Femur (tissue), 1 donor: ENCODE data around the gene C16orf89.
A peak's percentile ranks its signal among the peaks of the same experiment; 100 is the strongest.
"Not testable (repeated sequence)": the region's sequence is repeated elsewhere in the genome, so short reads cannot be mapped to it uniquely, and the experiment has no call there.

Experiments used
- DNase-seq: peaks from one replicate; pipeline ENCODE4 v3.0.0-alpha.2; 2017

C16orf89 gene

DNA sequence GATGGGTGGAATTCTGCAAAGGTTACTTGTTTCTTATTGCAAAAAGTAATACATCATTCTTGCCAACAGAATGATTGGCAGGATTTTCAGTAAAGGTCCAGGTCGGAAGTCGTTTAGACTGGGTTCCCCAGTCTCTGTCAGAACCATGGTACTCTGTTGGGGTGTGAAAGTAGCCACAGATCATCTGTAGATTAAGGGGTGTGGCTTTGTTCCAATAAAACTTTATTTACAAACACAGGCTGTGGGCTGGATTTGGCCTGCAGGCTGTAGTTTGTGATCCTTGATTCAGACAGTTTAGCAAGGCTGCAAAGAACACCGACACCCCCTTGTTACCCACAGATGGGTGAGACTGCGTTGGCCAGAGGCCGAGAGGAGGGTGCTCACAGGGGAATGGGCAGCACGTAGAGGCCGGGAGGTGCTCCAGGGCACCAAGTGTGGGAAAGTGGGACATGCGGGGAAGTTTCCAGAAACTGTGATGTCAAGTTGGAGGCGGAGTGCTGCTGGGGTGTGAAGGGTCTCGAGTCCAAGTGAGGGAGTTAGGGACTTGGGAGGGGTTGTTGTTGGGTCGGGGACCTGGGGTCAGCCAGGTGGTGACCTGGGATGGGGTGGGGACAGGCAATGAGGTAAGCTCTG is 18.5 kb upstream of the C16orf89 start:
- DNase-seq = not testable (repeated sequence)

DNA sequence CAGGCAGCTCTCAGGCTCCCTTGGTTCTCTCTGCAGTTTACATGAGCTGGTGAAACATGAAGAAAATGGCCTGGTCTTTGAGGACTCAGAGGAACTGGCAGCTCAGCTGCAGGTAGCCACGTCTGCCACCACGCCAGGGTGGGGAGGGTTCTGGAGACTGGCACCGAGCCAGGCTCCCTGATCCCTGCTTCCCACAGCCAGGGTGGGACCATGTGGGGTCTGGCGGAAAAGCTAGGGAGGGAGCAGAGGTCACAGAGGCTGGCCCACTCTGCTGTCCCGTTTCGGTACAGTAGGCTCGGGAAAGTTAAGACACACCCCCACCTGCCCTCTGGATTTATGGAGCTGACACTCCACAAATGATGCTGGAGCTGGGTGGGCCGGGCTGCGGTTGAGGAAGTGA is 17.9 kb upstream of the C16orf89 start:
- not testable (repeated sequence) for DNase-seq

DNA sequence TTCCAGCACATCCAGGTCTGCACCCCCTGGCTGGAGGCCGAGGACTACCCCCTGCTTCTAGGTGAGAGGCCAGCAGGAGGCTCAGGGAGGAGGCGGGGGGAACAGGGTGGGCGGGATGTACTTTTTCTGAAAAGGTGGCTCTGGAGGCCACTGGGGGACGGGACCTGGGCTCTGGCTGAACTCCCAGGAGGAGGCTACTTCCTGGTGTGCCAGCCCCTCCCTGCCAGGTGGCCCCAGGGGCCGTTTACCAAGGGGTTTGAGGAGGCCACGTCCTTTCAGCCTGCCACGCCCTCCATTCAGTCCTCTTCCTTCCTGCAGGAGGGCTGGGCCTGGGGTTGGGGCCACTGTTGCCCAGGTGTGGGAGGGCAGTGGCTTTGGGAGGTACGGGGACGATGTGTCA is 15.2 kb upstream of the C16orf89 start:
- not testable (repeated sequence) for DNase-seq

DNA sequence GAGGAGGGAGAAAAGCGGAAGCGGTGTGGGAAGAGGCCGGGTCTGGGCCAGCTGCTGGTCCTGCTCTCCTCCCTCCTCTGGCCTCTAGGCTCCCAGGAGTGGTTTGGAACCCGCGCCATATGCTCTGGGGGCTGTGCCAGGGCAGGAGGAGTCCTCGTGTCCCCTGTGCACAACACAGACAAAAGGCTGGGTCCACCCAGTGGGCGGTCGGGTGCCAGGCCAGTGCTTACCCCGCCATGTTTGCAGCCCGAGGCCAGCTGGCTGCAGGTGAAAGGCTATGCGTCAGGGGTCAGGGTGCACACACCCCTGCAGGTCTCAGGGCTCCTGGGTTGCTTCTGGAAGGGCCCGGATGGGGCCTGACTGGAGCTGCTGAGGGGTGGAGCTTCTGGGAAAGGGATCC is 14.7 kb upstream of the C16orf89 start:
- DNase-seq = not testable (repeated sequence)

GRCh38 chr16:5078626-5079025 is 12.9 kb upstream of the C16orf89 start:
- no peak for DNase-seq

- no peak for DNase-seq
Measured at GRCh38 chr16:5077304-5077703, 11.5 kb upstream of the C16orf89 start.

GRCh38 chr16:5075637-5076036 is 9.9 kb upstream of the C16orf89 start:
- no peak for DNase-seq

DNA sequence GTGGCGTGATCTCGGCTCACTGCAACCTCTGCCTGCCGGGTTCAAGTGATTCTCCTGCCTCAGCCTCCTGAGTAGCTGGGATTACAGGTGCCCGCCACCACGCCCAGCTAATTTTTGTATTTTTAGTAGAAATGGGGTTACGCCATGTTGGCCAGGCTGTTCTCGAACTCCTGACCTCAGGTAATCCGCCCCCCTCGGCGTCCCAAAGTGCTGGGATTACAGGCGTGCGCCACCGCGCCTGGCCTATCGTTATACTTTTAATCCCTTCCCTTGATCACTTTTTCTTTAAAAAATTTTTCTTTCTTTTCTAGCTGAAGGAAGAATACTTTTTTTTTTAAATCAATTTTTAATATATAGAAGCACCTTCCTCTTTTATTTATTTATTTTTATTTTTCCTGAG is 8.0 kb upstream of the C16orf89 start:
- not testable (repeated sequence) for DNase-seq

GRCh38 chr16:5073279-5073629 is 7.5 kb upstream of the C16orf89 start:
- no peak for DNase-seq

GRCh38 chr16:5072334-5073278 is 6.8 kb upstream of the C16orf89 start:
- DNase-seq = no peak

- peak; percentile 94 for DNase-seq
Measured at GRCh38 chr16:5071681-5072333, 6.1 kb upstream of the C16orf89 start, which contains the start of gene ALG1. Gene ALG1, plus strand, starts transcription at chr16:5071843. Its CDS starts 7 bp downstream, at chr16:5071850.

DNA sequence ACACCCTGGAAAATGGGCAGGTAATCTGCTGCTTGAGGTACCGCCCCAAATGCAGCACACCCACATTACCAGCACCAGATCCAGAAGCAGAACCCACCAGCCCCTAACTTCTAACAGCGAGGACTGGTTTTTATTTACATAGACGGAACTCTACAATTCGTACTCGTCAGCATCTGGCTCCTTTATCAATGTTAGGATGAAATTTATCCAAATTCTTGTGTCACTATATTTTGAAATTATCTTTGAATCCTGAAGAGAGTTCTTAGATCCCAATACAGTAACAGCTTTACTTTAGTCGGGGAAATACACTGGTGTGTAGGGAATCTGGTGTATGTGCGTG is 5.6 kb upstream of the C16orf89 start:
- DNase-seq = no peak

DNA sequence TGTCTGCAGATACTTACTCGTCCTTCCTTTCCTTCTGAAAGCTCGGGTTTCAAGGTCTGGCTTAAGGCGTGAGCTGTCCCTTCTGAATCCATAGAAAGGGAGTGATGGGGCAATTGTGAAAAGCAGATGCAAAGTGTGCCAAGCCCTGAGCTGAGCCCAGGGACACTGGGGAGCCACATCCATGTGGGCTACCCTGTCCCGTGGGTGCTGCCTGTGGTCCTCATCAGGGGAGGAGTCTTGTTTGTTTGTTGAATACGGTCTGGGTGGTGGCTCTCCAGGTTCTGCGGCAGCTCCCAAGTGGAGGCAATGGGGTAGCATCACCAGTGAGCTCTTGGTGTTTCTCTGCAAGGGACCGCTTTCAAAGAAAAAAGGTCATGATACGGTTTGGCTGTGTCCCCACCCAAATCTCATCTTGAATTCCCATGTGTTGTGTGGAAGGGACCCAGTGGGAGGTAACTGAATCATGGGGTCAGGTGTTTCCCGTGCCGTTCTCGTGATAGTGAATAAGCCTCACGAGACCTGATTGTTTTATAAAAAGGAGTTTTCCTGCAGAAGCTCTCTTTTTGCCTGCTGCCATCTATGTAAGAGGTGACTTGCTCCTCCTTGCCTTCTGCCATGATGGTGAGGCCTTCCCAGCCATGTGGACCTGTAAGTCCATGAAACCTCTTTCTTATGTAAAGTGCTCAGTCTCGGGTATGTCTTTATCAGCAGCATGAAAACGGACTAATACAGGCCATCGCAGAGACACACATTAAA is 4.9 kb upstream of the C16orf89 start:
- no peak for DNase-seq

GRCh38 chr16:5069854-5070253 is 4.1 kb upstream of the C16orf89 start:
- DNase-seq = no peak

DNA sequence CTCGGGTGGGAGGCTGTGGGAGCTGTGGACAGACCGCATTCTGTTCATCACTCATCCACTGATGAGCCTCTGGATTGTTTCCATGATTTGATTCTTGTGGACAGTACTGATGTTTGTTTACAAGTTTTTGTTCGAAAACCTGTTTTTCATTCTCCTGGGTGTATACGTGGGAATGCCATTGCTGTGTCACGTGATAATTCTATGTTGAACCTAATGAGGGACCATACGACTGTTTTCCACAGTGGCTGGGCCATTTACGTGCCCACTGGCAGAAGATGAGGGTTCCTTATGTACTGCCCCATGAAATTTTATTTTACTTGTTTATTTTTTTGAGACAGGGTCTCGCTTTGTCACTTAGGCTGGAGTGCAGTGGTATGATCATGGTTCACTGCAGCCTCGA is 3.3 kb upstream of the C16orf89 start:
- DNase-seq = no peak

- no peak for DNase-seq
Measured at GRCh38 chr16:5066511-5066910, 755 bp upstream of the C16orf89 start.

DNA sequence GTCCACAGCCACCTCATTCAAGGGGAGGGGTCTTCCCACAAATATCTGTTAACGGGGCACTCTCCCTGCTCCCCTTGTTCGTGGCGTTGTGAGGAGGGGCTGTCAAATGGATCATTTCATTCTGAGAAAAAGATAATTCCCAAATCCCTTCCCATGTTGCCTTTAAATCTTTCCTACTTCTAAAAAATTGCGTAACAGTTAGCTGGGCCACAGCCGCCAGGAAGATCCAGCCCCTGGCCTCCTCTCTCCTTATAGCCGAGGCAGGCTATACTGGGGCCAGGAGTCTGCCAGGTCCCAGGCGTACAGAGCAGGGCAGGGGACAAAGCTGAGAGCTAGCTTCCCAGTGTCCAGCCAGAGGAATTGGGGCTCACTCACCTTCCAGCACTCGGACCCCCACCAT is 430 bp downstream of the C16orf89 start:
- DNase-seq = no peak

DNA sequence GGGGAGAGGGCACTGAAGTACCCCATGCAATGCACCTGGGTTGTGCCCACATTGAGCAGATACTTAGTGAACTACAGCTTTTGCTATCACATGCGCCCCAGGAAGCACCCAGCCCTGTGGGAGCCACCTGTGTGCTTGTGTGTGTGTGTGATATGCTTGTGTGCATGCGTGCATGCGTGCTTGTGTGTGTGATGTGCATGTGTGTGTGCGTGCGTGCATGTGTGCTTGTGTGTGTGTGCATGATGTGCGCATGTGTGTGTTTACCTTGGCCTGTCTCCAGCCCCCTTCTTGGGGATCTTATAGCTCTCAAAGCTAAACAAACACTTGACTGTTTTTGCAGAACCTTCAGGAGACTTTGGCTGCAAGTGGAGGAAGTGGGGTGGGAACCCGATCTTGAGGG is 841 bp downstream of the C16orf89 start:
- DNase-seq = no peak

GRCh38 chr16:5062790-5063765 is 2.7 kb downstream of the C16orf89 start:
- DNase-seq = no peak

DNA sequence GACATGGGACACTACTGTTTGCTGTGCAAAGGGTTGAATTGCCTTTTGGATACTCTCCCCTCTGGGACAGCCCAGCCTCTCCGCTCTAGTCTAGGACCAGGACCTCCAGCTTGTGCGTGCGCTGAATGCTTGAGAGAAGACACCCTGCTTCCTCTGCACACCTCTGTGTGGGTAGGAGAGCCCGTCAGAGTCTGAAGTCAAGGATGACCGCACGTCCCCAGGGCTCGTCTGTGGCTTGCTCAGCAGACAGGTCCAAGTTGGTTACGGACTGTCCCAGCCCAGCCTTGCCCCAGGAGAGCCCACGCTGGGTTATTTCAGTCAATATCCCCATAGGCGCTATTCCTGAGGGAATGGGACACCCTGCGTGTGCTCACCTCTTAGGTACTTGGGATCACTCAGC is 3.7 kb downstream of the C16orf89 start:
- no peak for DNase-seq

DNA sequence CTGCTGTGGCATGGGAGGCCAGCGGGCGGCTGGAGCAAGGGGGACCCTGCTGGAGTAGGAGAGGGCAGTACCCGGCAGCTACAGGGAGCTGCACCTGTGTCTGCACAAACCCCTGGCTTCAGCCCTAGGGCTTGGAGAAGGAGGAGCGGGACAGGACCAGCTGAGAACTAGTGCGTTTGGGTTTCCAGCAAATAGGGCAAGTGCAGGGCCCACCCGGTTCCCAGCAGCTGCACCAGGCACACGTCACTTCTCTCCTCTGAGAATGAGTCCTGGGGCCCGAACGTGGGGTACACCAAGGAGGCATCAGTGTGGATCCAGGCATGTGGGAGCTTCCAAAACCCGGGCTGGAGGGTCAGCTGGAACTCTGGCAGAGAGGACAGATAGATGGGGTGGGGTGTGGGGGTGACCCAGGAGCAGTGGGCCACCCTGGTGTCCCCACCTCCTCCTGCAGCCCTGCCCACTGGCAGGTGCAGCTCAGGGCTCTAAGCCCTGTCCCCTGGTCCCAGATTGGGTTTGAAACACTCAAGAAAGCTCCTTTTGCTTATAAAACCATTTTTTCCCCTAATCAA is 5.6 kb downstream of the C16orf89 start:
- DNase-seq = no peak
